Panc1 (cell line): Measurements from ENCODE around the gene MCF2L. TPM values are rescaled to one million over a fixed set of nuclear protein-coding genes. Genes with fewer than 3 reads are reported as not detected.

Source experiments
- ATAC-seq: fragments of 200-7000 bp; cut with Tn5 transposase; 2 replicates; pipeline ENCODE4 v1.9.1; 2020; ENCODE audit warnings: mild to moderate bottlenecking, moderate library complexity
- BruUV-seq: library from RNA; stranded (reverse); fragments of 400-500 nt; replicated peaks from 2 replicates; lab custom pipeline; 2021; lab: Mats Ljungman, UMichigan
- CTCF ChIA-PET: fragments of 300-600 bp; sonication (Branson Sonifier 250); formaldehyde crosslinking; loops from one replicate; lab custom pipeline; 2022; ENCODE audit warnings: antibody characterized with exemption; lab: Charles Lee
- POLR2A ChIA-PET: fragments of 300-600 bp; sonication (Branson Sonifier 250); formaldehyde crosslinking; loops from one replicate; lab custom pipeline; 2022; ENCODE audit warnings: antibody characterized with exemption; lab: Charles Lee
- DNase-seq: peaks from one replicate; pipeline ENCODE4 v3.0.0-alpha.2; 2010; ENCODE audit warnings: low read depth, low spot score
- H3K27ac ChIP-seq: 2 replicates; pipeline ENCODE4 v1.5.1; 2011; ENCODE audit warnings: mild to moderate bottlenecking, low read length, inconsistent platforms
- H3K27me3 ChIP-seq: fragments of 200-500 bp; sonication (Bioruptor generic); 2 replicates; pipeline ENCODE4 v1.6.0; 2014; ENCODE audit warnings: low read length, inconsistent platforms; ENCODE audit not compliant: control insufficient read depth, insufficient read depth
- H3K36me3 ChIP-seq: fragments of 200-500 bp; sonication (Bioruptor generic); 2 replicates; pipeline ENCODE4 v1.5.1; 2014; ENCODE audit warnings: inconsistent platforms, mild to moderate bottlenecking, low read length, moderate library complexity; ENCODE audit not compliant: control insufficient read depth, insufficient read depth
- H3K4me1 ChIP-seq: 2 replicates; pipeline ENCODE4 v1.5.1; 2011; ENCODE audit warnings: inconsistent platforms, mild to moderate bottlenecking, low read length, moderate library complexity; ENCODE audit not compliant: control insufficient read depth, insufficient read depth
- H3K4me3 ChIP-seq, 2 experiments: 2 replicates each; pipeline ENCODE4 v1.5.1; 2011 to 2012; ENCODE audit warnings: low read depth in 2 of 2, low read length in 2 of 2, mild to moderate bottlenecking in 2 of 2, inconsistent platforms in 1 of 2, moderate library complexity in 1 of 2
- H3K9me3 ChIP-seq: fragments of 200-500 bp; sonication (Bioruptor generic); 2 replicates; pipeline ENCODE4 v1.5.1; 2014; ENCODE audit warnings: low read depth, mild to moderate bottlenecking, inconsistent platforms, low read length, moderate library complexity; ENCODE audit not compliant: control insufficient read depth, insufficient read depth
- CTCF ChIP-seq: fragments of 450-650 bp; IDR thresholded peaks from 2 replicates; pipeline ENCODE4 v1.5.1; 2017; ENCODE audit warnings: mild to moderate bottlenecking
- POLR2AphosphoS5 ChIP-seq: IDR thresholded peaks from 2 replicates; pipeline ENCODE4 v1.6.1; 2012; ENCODE audit warnings: mild to moderate bottlenecking, low read depth, low read length, moderate library complexity
- REST ChIP-seq, 2 experiments: IDR thresholded peaks; 2 replicates each; pipeline ENCODE4 v1.6.1; 2011 to 2012; ENCODE audit warnings: low read depth in 2 of 2, control low read depth in 1 of 2, low read length in 1 of 2, mild to moderate bottlenecking in 1 of 2, moderate library complexity in 1 of 2; ENCODE audit not compliant: insufficient read depth in 1 of 2
- SIN3A ChIP-seq: IDR thresholded peaks from 2 replicates; pipeline ENCODE4 v1.6.1; 2012; ENCODE audit warnings: low read depth, mild to moderate bottlenecking, low read length, moderate library complexity, borderline replicate concordance; ENCODE audit not compliant: insufficient read depth
- TCF7L2 ChIP-seq: IDR thresholded peaks from 2 replicates; pipeline ENCODE4 v1.6.1; 2011; ENCODE audit warnings: mild to moderate bottlenecking, low read depth, low read length, inconsistent platforms
- in situ Hi-C: cut with HindIII; loops from 2 replicates; pipeline ENCODE4 v1.10.0; 2016; ENCODE audit warnings: low sequenced_read_pairs, low pct_unique_long_range_greater_than_20kb
- intact Hi-C: fragments of 100-400 bp; cut with micrococcal nuclease; formaldehyde crosslinking; loops from one replicate; pipeline ENCODE4 v1.10.0; 2022; ENCODE audit not compliant: unreplicated experiment
- total RNA-seq: library from RNA; stranded (reverse); gene quantifications from one replicate; pipeline ENCODE4 v1.2.1, GENCODE V29; 2021; ENCODE audit not compliant: unreplicated experiment

Gene MCF2L
- total RNA-seq, 1 experiment from 2014 or later = 0.57 TPM

GRCh38 chr13:112978561-112979405, 9.8 kb downstream of the MCF2L start:
- Histone ChIP-seq H3K4me1 (no peaks in the 10 kb centered on the region), H3K27me3 (no peaks in the 10 kb centered on the region), H3K9me3 (no peaks in the 10 kb centered on the region), H3K36me3 (no peaks in the 10 kb centered on the region), H3K4me3 (no peak overlapping the region), H3K27ac (no peak overlapping the region)
- ChIA-PET POLR2A (no interaction called here), CTCF (no interaction called here)
- DNase-seq (no peak), ATAC-seq (no peak)
- intact Hi-C loops = no loop called here
- in situ Hi-C loops = no loop called here
- no TSS peak for BruUV-seq
- no peak for TF ChIP-seq CTCF
- no peak for TF ChIP-seq REST (IDR thresholded peaks at IDR 0.05; ENCODE audit: insufficient read depth in 1 of 2, low read depth in 2 of 2, low read length in 1 of 2)
- TF ChIP-seq SIN3A = no peak
- TF ChIP-seq POLR2AphosphoS5 = no peak
- TF ChIP-seq TCF7L2 = no peak

GRCh38 chr13:112979406-112979902, 10.4 kb downstream of the MCF2L start:
- no peak overlapping the region for H3K27ac ChIP-seq
- in situ Hi-C loops (no loop called here), intact Hi-C loops (no loop called here)
- ChIA-PET POLR2A (no interaction called here), CTCF (no interaction called here)
- H3K36me3 ChIP-seq = no peaks in the 10 kb centered on the region
- no peak overlapping the region for H3K4me3 ChIP-seq
- DNase-seq (no peak), ATAC-seq (no peak)
- H3K9me3 ChIP-seq = no peaks in the 10 kb centered on the region
- no peak for TF ChIP-seq CTCF
- no peak for TF ChIP-seq POLR2AphosphoS5
- no peak for TF ChIP-seq TCF7L2
- TF ChIP-seq REST (IDR thresholded peaks at IDR 0.05; ENCODE audit: insufficient read depth in 1 of 2, low read depth in 2 of 2, low read length in 1 of 2) = no peak
- TF ChIP-seq SIN3A = no peak
- no peaks in the 10 kb centered on the region for H3K27me3 ChIP-seq
- BruUV-seq = no TSS peak
- no peaks in the 10 kb centered on the region for H3K4me1 ChIP-seq
